LNCAP (cell line): Measurements from ENCODE around the gene FBXO31.

Experiments
- TF ChIP-seq, protein P1 (sequence below): fragments of 450-650 bp; IDR thresholded peaks from 2 replicates; pipeline ENCODE4 v1.5.1; 2017; ENCODE audit warnings: mild to moderate bottlenecking

FBXO31 gene

DNA sequence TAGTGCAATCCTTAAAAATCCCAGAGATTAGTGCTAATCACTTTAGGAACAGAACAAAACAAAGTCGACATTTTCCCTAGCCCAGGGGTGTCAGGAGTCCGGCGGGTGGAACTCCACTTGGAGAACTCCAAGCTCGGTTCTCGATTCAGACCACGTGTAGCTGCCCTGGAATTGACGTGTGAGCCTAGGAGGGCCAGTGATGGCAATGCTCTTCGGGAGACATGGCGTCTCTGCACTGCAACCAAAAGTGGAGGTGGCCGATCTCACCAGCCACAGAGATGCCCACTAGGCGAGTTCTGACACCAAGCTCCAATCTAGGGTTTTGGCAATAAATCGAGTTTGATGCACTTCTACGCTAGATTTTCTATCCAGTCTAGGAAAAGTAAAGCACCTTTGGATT lies 26.2 kb upstream of the FBXO31 start:
- TF ChIP-seq, protein P1, sequence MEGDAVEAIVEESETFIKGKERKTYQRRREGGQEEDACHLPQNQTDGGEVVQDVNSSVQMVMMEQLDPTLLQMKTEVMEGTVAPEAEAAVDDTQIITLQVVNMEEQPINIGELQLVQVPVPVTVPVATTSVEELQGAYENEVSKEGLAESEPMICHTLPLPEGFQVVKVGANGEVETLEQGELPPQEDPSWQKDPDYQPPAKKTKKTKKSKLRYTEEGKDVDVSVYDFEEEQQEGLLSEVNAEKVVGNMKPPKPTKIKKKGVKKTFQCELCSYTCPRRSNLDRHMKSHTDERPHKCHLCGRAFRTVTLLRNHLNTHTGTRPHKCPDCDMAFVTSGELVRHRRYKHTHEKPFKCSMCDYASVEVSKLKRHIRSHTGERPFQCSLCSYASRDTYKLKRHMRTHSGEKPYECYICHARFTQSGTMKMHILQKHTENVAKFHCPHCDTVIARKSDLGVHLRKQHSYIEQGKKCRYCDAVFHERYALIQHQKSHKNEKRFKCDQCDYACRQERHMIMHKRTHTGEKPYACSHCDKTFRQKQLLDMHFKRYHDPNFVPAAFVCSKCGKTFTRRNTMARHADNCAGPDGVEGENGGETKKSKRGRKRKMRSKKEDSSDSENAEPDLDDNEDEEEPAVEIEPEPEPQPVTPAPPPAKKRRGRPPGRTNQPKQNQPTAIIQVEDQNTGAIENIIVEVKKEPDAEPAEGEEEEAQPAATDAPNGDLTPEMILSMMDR: no peak

DNA sequence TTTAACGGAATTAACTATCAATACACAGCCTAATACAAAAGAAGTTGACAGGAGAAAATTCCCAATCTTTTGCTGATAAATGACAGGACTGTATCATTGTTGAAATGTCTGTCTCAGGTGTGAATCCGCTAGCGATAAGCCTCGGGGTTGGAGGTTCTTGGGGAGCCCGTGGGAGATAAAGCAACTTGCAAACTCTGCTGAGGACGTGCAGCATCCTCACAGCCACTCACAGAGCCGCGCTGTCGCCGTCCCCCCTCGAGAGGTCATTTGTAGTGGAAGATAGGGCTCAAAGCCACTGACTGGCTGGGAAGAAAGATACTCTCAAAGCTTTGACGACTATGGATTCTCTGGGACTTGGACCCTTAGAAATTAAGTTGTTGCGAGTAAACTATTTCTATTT lies 25.6 kb upstream of the FBXO31 start:
- TF ChIP-seq, protein P1: no peak

DNA sequence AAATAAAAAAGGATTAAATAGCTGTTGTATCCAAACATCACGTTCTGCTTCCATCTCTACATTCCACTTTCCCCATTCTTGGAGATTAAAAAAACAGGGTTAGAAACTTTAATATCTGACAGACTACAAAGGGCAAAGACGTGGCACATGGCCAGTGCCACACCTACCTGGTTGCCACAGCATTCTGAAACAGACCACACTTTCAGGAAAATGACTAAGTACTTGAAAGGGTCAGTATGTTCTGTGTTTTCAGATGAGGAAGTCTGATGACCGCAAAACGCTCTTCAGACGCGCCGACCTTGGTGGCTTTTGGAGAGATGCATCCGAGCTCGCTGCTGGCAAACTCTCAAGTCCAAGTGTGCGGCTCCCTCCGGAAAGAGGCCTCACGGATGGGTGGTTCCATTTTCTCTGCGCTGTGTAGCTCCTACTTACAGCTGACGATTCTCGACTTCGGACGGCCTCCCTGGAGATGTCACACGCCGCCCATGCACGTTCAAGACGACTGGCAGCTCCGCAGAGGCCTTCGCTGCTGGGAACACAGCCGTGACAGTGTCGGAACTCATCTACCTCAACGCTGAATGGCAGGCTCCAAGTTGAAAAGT lies 24.0 kb upstream of the FBXO31 start:
- TF ChIP-seq, protein P1: no peak

DNA sequence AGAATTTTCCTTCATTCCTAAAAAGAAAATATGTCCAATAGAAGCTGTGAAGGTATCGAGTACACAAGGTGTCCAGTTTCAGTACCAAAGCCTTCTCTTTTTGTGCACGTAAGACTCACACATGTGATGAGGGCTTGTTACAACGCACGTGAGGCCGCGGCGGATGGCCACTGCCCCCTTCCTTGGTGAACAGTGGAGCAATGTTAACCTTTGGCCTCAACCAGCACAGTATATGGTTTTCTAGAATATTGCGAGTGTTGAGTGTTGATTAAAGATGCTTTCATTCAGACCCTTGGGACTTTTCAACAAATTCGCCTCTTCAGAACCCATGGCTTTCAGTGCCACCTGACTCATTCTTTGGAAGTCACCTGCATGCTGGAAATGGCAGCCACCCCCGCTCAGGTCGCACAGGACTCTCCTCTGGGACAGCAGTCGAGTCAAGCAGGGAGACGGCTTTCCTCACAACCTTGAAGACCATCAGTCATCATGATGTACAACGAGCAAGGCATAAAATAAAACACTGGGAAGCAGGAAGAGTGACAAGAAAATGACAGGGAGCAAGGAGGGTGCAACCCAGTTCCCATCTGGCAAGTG lies 23.0 kb upstream of the FBXO31 start:
- TF ChIP-seq, protein P1: no peak

DNA sequence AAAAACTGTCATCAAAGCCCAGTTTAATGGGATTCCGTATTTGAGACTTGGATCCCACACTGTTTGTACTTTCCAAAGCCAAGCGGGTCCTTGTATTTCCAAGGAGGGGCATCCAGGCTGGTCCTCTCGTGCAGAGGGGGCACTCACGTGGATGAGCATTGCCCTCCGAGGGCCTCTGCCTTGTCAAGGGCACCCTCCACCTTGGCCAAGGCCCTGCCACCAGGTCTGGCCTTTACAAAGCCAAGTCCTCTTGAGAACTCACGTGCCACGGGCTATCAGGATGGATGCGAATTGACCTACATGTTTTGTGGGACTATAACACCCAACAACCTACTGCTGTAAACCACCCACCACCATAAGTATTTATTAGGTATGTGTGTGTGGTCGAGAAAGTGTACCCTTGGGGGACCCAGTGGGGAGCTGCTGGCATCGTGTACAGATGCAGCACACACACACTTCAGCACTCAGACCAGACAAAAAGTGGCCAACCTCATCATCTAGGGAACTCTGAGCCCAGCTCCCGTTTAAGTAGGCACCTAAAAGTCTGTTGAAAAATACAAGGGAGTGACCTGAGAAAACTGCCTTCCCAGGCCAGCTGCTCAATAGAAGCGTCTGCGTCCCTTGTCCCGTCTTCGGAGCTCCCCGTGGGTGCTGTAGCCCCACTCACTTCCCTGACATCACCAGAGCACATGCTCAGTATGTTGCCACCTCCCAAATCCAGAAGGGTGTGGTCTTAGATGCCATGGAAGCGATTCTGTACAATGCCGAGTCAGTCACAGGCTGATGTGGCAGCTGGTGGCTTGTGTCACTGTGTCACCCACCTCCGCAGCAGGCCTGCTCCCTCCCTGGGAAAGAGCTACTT lies 21.4 kb upstream of the FBXO31 start:
- TF ChIP-seq, protein P1: no peak

DNA sequence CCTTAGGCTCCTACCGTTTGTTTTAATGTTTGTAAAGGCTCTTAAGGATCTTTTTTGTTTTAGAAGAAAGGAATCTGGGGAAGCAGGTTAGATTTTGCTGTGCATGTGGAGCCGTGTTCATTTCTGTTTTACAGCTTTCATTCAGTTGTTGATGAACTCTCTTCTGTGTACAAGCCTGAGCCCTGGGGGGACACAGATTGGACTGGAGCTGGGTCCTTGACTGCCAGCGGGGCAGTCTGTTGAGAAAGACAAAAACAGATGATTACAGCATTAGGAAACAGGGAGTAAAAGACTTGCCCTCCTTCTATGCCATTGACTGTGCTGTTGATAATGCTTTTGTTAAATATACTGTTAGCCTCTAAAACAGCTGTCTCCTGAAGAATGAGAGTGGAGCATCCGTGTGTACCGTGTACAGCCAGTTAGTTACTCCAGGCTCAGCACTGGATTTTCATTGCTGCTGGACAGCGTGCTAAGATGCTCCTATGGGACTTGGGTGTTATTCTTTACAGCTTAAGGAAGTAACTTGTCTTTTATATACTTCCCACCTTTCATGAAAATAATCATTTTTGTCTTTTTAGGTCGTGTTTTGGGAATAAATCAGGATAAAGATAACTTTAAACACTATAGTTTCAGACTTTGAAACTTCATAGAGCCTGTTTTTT lies 11.7 kb upstream of the FBXO31 start:
- TF ChIP-seq, protein P1: no peak

DNA sequence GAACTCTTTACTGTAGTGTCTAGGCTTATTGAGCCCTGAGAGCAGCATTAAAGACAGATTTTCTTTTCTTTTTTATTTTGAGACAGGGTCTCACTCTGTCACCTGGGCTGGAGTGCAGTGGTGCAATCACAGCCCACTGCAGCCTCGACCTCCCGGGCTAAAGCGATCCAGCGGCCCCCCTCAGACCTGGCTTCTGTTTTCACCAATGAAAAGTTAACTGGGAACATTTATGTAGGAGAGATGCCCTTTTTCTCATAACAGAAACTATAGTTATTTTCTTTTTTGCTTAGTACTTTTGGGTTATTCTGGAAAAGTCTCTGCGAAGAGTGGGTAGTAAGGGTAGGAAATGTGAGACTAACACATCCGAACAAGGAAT lies 10.1 kb upstream of the FBXO31 start:
- TF ChIP-seq, protein P1: no peak
